IPS-18a (cell line): ENCODE measurements around the gene PLAAT2.
"Not testable (repeated sequence)": the region's sequence is repeated elsewhere in the genome, so short reads cannot be mapped to it uniquely, and the experiment has no call there.

Source experiments
- H3K27ac ChIP-seq: one replicate; pipeline ENCODE4 v1.5.1; 2013; ENCODE audit warnings: low read length
- H3K27me3 ChIP-seq: one replicate; pipeline ENCODE4 v1.6.1; 2013; ENCODE audit warnings: mild to moderate bottlenecking, low read length; ENCODE audit not compliant: control insufficient read depth, insufficient read depth
- H3K36me3 ChIP-seq: one replicate; pipeline ENCODE4 v1.6.1; 2013; ENCODE audit warnings: low read depth, low read length; ENCODE audit not compliant: control insufficient read depth
- H3K4me1 ChIP-seq: one replicate; pipeline ENCODE4 v1.6.1; 2013; ENCODE audit warnings: low read depth, low read length; ENCODE audit not compliant: control insufficient read depth
- H3K4me3 ChIP-seq: one replicate; pipeline ENCODE4 v1.5.1; 2013; ENCODE audit warnings: low read length
- H3K9ac ChIP-seq: one replicate; pipeline ENCODE4 v1.6.1; 2013; ENCODE audit warnings: mild to moderate bottlenecking, low read length, moderate library complexity
- H3K9me3 ChIP-seq: one replicate; pipeline ENCODE4 v1.6.1; 2013; ENCODE audit warnings: low read depth, low read length; ENCODE audit not compliant: control insufficient read depth

PLAAT2 gene

DNA sequence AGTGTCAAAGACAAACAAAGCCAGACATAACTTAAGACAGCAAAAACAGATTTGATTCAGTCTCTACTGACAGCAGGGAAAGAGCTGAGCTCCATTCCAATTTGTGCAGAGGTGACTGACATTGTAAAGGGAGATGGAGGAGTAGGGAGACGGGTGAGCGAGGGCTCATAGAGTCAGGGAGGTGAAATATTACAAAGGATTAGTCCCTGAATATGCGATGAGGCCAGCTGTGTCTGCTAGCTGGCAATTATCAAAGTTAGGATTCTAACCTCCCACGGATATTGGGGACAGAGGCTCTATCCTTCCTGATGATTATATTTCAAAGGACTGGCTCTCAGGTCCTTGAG is 8.3 kb downstream of the PLAAT2 start:
- Histone ChIP-seq H3K9ac (no peak overlapping the region), H3K9me3 (no peaks in the 10 kb centered on the region), H3K27me3 (no peaks in the 10 kb centered on the region), H3K27ac (no peak overlapping the region), H3K4me1 (no peaks in the 10 kb centered on the region), H3K36me3 (no peaks in the 10 kb centered on the region), H3K4me3 (no peak overlapping the region)

- Histone ChIP-seq H3K4me3 (no peak overlapping the region), H3K9me3 (no peaks in the 10 kb centered on the region), H3K9ac (no peak overlapping the region), H3K27ac (no peak overlapping the region), H3K4me1 (no peaks in the 10 kb centered on the region), H3K27me3 (no peaks in the 10 kb centered on the region), H3K36me3 (no peaks in the 10 kb centered on the region)
Observed at GRCh38 chr11:63553759-63554158, 9.4 kb downstream of the PLAAT2 start.

GRCh38 chr11:63552921-63553320 is 10.3 kb downstream of the PLAAT2 start:
- Histone ChIP-seq H3K27me3 (no peaks in the 10 kb centered on the region), H3K9me3 (no peaks in the 10 kb centered on the region), H3K4me3 (no peak overlapping the region), H3K4me1 (no peaks in the 10 kb centered on the region), H3K36me3 (no peaks in the 10 kb centered on the region), H3K27ac (no peak overlapping the region), H3K9ac (no peak overlapping the region)

GRCh38 chr11:63551889-63552266 is 11.3 kb downstream of the PLAAT2 start:
- Histone ChIP-seq H3K9ac (no peak overlapping the region), H3K9me3 (no peaks in the 10 kb centered on the region), H3K27ac (no peak overlapping the region), H3K4me1 (no peaks in the 10 kb centered on the region), H3K36me3 (no peaks in the 10 kb centered on the region), H3K27me3 (no peaks in the 10 kb centered on the region), H3K4me3 (no peak overlapping the region)

GRCh38 chr11:63551091-63551888 is 11.9 kb downstream of the PLAAT2 start:
- Histone ChIP-seq H3K36me3 (no peaks in the 10 kb centered on the region), H3K9ac (no peak overlapping the region), H3K27me3 (no peaks in the 10 kb centered on the region), H3K9me3 (no peaks in the 10 kb centered on the region), H3K27ac (no peak overlapping the region), H3K4me1 (no peaks in the 10 kb centered on the region), H3K4me3 (no peak overlapping the region)

- not testable (repeated sequence) for H3K4me1 ChIP-seq
Observed at GRCh38 chr11:63550156-63550700, 13.0 kb downstream of the PLAAT2 start.

GRCh38 chr11:63549411-63549810 is 13.8 kb downstream of the PLAAT2 start:
- Histone ChIP-seq H3K27me3 (no peaks in the 10 kb centered on the region), H3K4me1 (no peaks in the 10 kb centered on the region), H3K9me3 (no peaks in the 10 kb centered on the region), H3K4me3 (no peak overlapping the region), H3K27ac (no peak overlapping the region), H3K9ac (no peak overlapping the region), H3K36me3 (no peaks in the 10 kb centered on the region)

More at GRCh38 chr11:63550156-63550700, 13.0 kb downstream of the PLAAT2 start:
- not testable (repeated sequence) for H3K27ac ChIP-seq, H3K4me3 ChIP-seq, H3K9ac ChIP-seq, H3K36me3 ChIP-seq, H3K27me3 ChIP-seq, H3K9me3 ChIP-seq

GRCh38 chr11:63548178-63548577 is 15.0 kb downstream of the PLAAT2 start:
- no peaks in the 10 kb centered on the region for H3K36me3 ChIP-seq
- H3K27ac ChIP-seq: no peak overlapping the region
- no peaks in the 10 kb centered on the region for H3K9me3 ChIP-seq
- no peak overlapping the region for H3K9ac ChIP-seq
- H3K4me3 ChIP-seq: no peak overlapping the region
- no peaks in the 10 kb centered on the region for H3K27me3 ChIP-seq
- H3K4me1 ChIP-seq: no peaks in the 10 kb centered on the region

DNA sequence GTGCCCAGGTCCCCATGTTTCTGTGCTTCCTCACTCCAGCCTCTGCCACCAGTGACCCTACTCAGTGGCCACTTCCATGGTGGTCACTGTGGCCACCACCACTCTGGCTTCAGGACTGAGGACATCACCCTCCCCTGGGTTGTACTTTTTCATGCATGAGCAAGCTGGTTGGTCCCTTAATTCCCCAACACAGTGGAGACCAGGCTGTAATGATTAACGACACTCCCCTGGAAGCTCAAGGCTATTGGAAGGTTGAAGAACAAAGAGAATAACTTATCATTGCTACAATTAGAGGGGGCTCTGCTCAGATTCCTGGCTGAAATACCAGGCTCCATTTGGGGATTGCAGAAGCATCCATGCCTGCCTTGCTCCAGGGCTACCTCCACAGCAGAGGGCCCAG is 16.1 kb downstream of the PLAAT2 start:
- no peaks in the 10 kb centered on the region for H3K4me1 ChIP-seq
- no peak overlapping the region for H3K27ac ChIP-seq
- H3K36me3 ChIP-seq: no peaks in the 10 kb centered on the region
- H3K27me3 ChIP-seq: no peaks in the 10 kb centered on the region
- no peak overlapping the region for H3K4me3 ChIP-seq
- no peak overlapping the region for H3K9ac ChIP-seq
- no peaks in the 10 kb centered on the region for H3K9me3 ChIP-seq

GRCh38 chr11:63543711-63544110 is 19.5 kb downstream of the PLAAT2 start:
- Histone ChIP-seq H3K4me1 (no peaks in the 10 kb centered on the region), H3K4me3 (no peak overlapping the region), H3K36me3 (no peaks in the 10 kb centered on the region), H3K27ac (no peak overlapping the region), H3K9ac (no peak overlapping the region), H3K9me3 (no peaks in the 10 kb centered on the region), H3K27me3 (no peaks in the 10 kb centered on the region)

DNA sequence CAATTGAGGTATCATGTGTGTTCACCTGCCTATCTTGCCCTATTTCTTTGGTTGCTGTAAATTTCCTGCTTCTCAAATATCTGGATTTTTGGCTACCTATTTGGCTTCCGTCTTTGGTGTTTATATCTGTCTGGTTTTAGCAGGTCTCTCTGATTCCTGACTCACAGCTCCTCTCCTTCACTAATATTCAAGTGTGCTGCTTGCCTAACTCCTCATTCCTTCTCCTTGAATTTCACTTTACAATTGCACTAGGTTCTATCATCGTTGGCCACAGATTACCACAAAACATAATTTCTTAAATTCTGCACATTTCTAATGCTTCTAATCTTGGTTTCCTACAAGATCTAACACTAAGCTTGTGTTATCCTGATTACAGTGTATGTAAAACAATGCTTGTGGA is 20.7 kb downstream of the PLAAT2 start:
- not testable (repeated sequence) for H3K4me3 ChIP-seq, H3K27ac ChIP-seq, H3K9ac ChIP-seq, H3K9me3 ChIP-seq, H3K27me3 ChIP-seq, H3K36me3 ChIP-seq, H3K4me1 ChIP-seq
